K562 (cell line): ENCODE measurements around the gene DARS1. TPM values are rescaled to one million over a fixed set of nuclear protein-coding genes. Genes with fewer than 3 reads are reported as not detected.

Experiments
- ATAC-seq: fragments of 200-7000 bp; cut with Tn5 transposase; 3 replicates; pipeline ENCODE4 v1.9.1; 2020; ENCODE audit warnings: moderate library complexity
- BruUV-seq: library from RNA; stranded (reverse); fragments of 400-500 nt; replicated peaks from 2 replicates; lab custom pipeline; 2021; lab: Mats Ljungman, UMichigan
- CTCF ChIA-PET: fragments of 300-600 bp; formaldehyde crosslinking; extraction: SDS; loops from one replicate; lab custom pipeline; 2021; ENCODE audit warnings: low intra/inter-chr PET ratio; lab: Yijun Ruan, JAX
- POLR2A ChIA-PET: fragments of 300-600, 350-650 bp; sonication (Branson Sonifier 250); formaldehyde crosslinking; extraction: SDS; loops from one replicate; lab custom pipeline; 2021; ENCODE audit warnings: antibody characterized with exemption, inconsistent platforms; lab: Yijun Ruan, JAX
- DNase-seq, 4 experiments: peaks; one replicate each; pipeline versions ENCODE4 v3.0.0 to v3.0.0-alpha.2; 2011 to 2018; ENCODE audit warnings: low spot score in 3 of 4, mixed read lengths in 3 of 4; ENCODE audit errors: extremely low read depth in 1 of 4
- FAIRE-seq: peaks from 2 replicates; lab custom pipeline; 2011; peaks lifted over from hg19 to GRCh38; lab: Jason Lieb, UNC
- H2AFZ ChIP-seq: 2 replicates; pipeline ENCODE4 v1.6.0; 2011; ENCODE audit warnings: low read depth, low read length, control low read depth, inconsistent platforms
- H3K27ac ChIP-seq: fragments of 200-600 bp; 3 replicates; pipeline ENCODE4 v1.8.0; 2011; ENCODE audit warnings: low read depth, mild to moderate bottlenecking, control low read depth, inconsistent platforms, low read length, moderate library complexity, mixed read lengths; ENCODE audit errors: extremely low read depth
- H3K27me3 ChIP-seq, 2 experiments: fragments of 300-600 bp in 1 of 2; 2 replicates in 1 of 2; 3 replicates in 1 of 2; pipeline versions ENCODE4 v1.6.0 to v1.8.0; 2011; ENCODE audit warnings: inconsistent platforms in 2 of 2, low read length in 2 of 2, mild to moderate bottlenecking in 1 of 2, mixed read lengths in 1 of 2, moderate library complexity in 1 of 2; ENCODE audit not compliant: control insufficient read depth in 2 of 2, insufficient read depth in 2 of 2
- H3K36me3 ChIP-seq: fragments of 300-600 bp; 3 replicates; pipeline ENCODE4 v1.8.0; 2011; ENCODE audit warnings: mild to moderate bottlenecking, low read length, inconsistent platforms; ENCODE audit not compliant: control insufficient read depth, insufficient read depth
- H3K4me1 ChIP-seq, 2 experiments: fragments of 200-600 bp in 1 of 2; replicated peaks in 1 of 2; 2 replicates in 1 of 2; 3 replicates in 1 of 2; pipeline versions ENCODE4 v1.5.1 to v1.8.0; 2011; ENCODE audit warnings: inconsistent platforms in 2 of 2, low read length in 2 of 2, mild to moderate bottlenecking in 1 of 2, mixed read lengths in 1 of 2, moderate library complexity in 1 of 2; ENCODE audit not compliant: control insufficient read depth in 2 of 2, insufficient read depth in 2 of 2
- H3K4me2 ChIP-seq: 2 replicates; pipeline ENCODE4 v1.6.1; 2011; ENCODE audit warnings: low read length, control low read depth, inconsistent platforms, mixed read lengths; ENCODE audit not compliant: insufficient read depth
- H3K4me3 ChIP-seq: fragments of 200-600 bp; sonication (generic), shearing (Covaris generic); 2 replicates; pipeline ENCODE4 v1.5.1; 2016; ENCODE audit warnings: control low read depth, inconsistent platforms
- H3K79me2 ChIP-seq: fragments of 200-600 bp; 3 replicates; pipeline ENCODE4 v1.8.0; 2011; ENCODE audit warnings: low read length, inconsistent platforms; ENCODE audit not compliant: control insufficient read depth, insufficient read depth
- H3K9ac ChIP-seq, 2 experiments: 2 replicates each; pipeline versions ENCODE4 v1.6.0 to v1.6.1; 2011; ENCODE audit warnings: low read depth in 2 of 2, low read length in 2 of 2, control low read depth in 1 of 2, inconsistent platforms in 1 of 2, mild to moderate bottlenecking in 1 of 2, mixed read lengths in 1 of 2; ENCODE audit not compliant: insufficient read depth in 1 of 2
- H3K9me1 ChIP-seq: one replicate; pipeline ENCODE4 v1.6.0; 2011; ENCODE audit warnings: inconsistent platforms, mild to moderate bottlenecking, low read length, moderate library complexity; ENCODE audit not compliant: control insufficient read depth, insufficient read depth
- H3K9me3 ChIP-seq: replicated peaks from 2 replicates; pipeline ENCODE4 v1.5.1; 2011; ENCODE audit warnings: low read depth, low read length, inconsistent platforms; ENCODE audit not compliant: control insufficient read depth, insufficient read depth
- H4K20me1 ChIP-seq: replicated peaks from 2 replicates; pipeline ENCODE4 v1.6.1; 2011; ENCODE audit warnings: low read length, inconsistent platforms, mixed read lengths; ENCODE audit not compliant: control insufficient read depth, insufficient read depth
- ATF1 ChIP-seq, 2 experiments: fragments of 450-650 bp in 1 of 2; IDR thresholded peaks; 2 replicates each; pipeline ENCODE4 v1.6.1; 2016; ENCODE audit warnings: missing compliant biosample characterization in 1 of 2, missing genetic modification characterization in 1 of 2
- CBFA2T3 ChIP-seq: fragments of 450-650 bp; IDR thresholded peaks from 2 replicates; pipeline ENCODE4 v1.6.1; 2017
- CCNT2 ChIP-seq: IDR thresholded peaks from 2 replicates; pipeline ENCODE4 v1.6.1; 2011; ENCODE audit warnings: borderline replicate concordance, low read depth, mild to moderate bottlenecking, moderate library complexity, mixed read lengths, low read length; ENCODE audit not compliant: insufficient read length; ENCODE audit errors: extremely low read depth
- PCBP1 ChIP-seq: fragments of 200-400 bp; formaldehyde crosslinking; IDR thresholded peaks from 2 replicates; pipeline ENCODE4 v1.6.1; 2018; ENCODE audit warnings: mild to moderate bottlenecking, low read depth, low read length; ENCODE audit not compliant: poor library complexity, severe bottlenecking
- RBM15 ChIP-seq: fragments of 200-400 bp; formaldehyde crosslinking; IDR thresholded peaks from 2 replicates; pipeline ENCODE4 v1.6.1; 2018; ENCODE audit warnings: mild to moderate bottlenecking, low read length, moderate library complexity; ENCODE audit not compliant: insufficient read depth
- THRA ChIP-seq: fragments of 450-650 bp; IDR thresholded peaks from 2 replicates; pipeline ENCODE4 v1.6.1; 2017; ENCODE audit warnings: mild to moderate bottlenecking, moderate library complexity
- THRAP3 ChIP-seq: fragments of 450-650 bp; IDR thresholded peaks from 2 replicates; pipeline ENCODE4 v1.6.1; 2016; ENCODE audit warnings: mild to moderate bottlenecking, inconsistent platforms, borderline replicate concordance
- XRCC5 ChIP-seq: fragments of 200-400 bp; formaldehyde crosslinking; IDR thresholded peaks from 2 replicates; pipeline ENCODE4 v1.6.1; 2017; ENCODE audit warnings: low read depth, mild to moderate bottlenecking, low read length
- ZNF143 ChIP-seq: sonication (generic); formaldehyde crosslinking; IDR thresholded peaks from 2 replicates; pipeline ENCODE4 v1.9.0; 2022; ENCODE audit warnings: mild to moderate bottlenecking, missing genetic modification reagents
- ZNF354B ChIP-seq: fragments of 250-450 bp; sonication (Bioruptor Pico); IDR thresholded peaks from 2 replicates; pipeline ENCODE4 v1.4.0; 2020
- ZNF699 ChIP-seq: fragments of 250-450 bp; sonication (Bioruptor Pico); IDR thresholded peaks from 2 replicates; pipeline ENCODE4 v1.8.0; 2021; ENCODE audit warnings: mild to moderate bottlenecking, moderate library complexity; ENCODE audit not compliant: insufficient replicate concordance
- ZNF75A ChIP-seq: fragments of 450-650 bp; formaldehyde crosslinking; IDR thresholded peaks from 2 replicates; pipeline ENCODE4 v1.4.0; 2020; ENCODE audit warnings: mild to moderate bottlenecking
- ZNF77 ChIP-seq: fragments of 250-450 bp; sonication (Bioruptor Pico); IDR thresholded peaks from 2 replicates; pipeline ENCODE4 v1.5.0; 2020
- WGBS: fragments of 100-300 bp; shearing (Covaris generic); methylation state at CpG from one replicate; pipeline ENCODE4 v1.1.6; 2016; ENCODE audit warnings: low coverage, mixed read lengths; ENCODE audit not compliant: insufficient coverage; ENCODE audit errors: missing lambda C conversion rate; 5-methylcytosine and 5-hydroxymethylcytosine counted together
- in situ Hi-C: fragments of 300-500 bp; cut with MboI; formaldehyde crosslinking; loops from 4 replicates; pipeline ENCODE4 v1.15.0; 2018; ENCODE audit warnings: inconsistent platforms, mixed read lengths
- intact Hi-C: fragments of 100-400 bp; cut with micrococcal nuclease; formaldehyde crosslinking; loops from 2 replicates; pipeline ENCODE4 v1.14.2; 2022
- polyA plus RNA-seq, 8 experiments: library from polyadenylated mRNA; depleted of rRNA in 4 of 8; stranded (reverse) in 5 of 8; unstranded in 3 of 8; fragments of >200 nt; fragmentation: Nextera tagmentation in 2 of 8; fragmentation: Illumina TruSeq in 1 of 8; extraction: Ambion mirVana in 2 of 8; extraction: Trizol in 1 of 8; gene quantifications; 2 replicates each; pipeline versions ENCODE4 v1.2.1 to v1.2.3, GENCODE V29; 2011 to 2014; ENCODE audit warnings: inconsistent platforms in 1 of 8, missing spikeins in 1 of 8
- total RNA-seq, 7 experiments: library from RNA; depleted of rRNA in 6 of 7; stranded (reverse); fragments of >200 nt in 6 of 7; fragmentation: Illumina TruSeq in 2 of 7; extraction: Trizol in 2 of 7; gene quantifications; 2 replicates each; pipeline versions ENCODE4 v1.2.1 to v1.2.3, GENCODE V29; 2011 to 2021; ENCODE audit warnings: low replicate concordance in 1 of 7
- TF ChIP-seq, protein P1 (sequence below), 3 experiments: fragments of 200-800 bp in 1 of 3; sonication (Bioruptor generic) in 1 of 3; sonication (generic) in 1 of 3; formaldehyde crosslinking in 1 of 3; IDR thresholded peaks; 2 replicates each; pipeline versions ENCODE4 v1.6.1 to v1.8.0; 2016 to 2022; ENCODE audit warnings: mild to moderate bottlenecking in 2 of 3, missing compliant biosample characterization in 2 of 3, missing genetic modification characterization in 2 of 3, missing genetic modification reagents in 1 of 3
- TF ChIP-seq, protein P2 (sequence below), 2 experiments: fragments of 150-350 bp in 1 of 2; IDR thresholded peaks; 2 replicates each; pipeline ENCODE4 v1.6.1; 2012 to 2016; ENCODE audit warnings: low read depth in 2 of 2, low read length in 2 of 2, mild to moderate bottlenecking in 1 of 2, moderate library complexity in 1 of 2
- TF ChIP-seq, protein P3 (sequence below): fragments of 250-450 bp; sonication (Bioruptor Pico); IDR thresholded peaks from 2 replicates; pipeline ENCODE4 v1.5.0; 2021

Gene DARS1
- total and polyA plus RNA-seq, 9 of the 15 experiments (the other 6 are each of a cell fraction or from before 2014, with no cell fraction given) = 91.5 to 239 (median 98.0) TPM

- no peak for DNase-seq
- no TSS peak for BruUV-seq
- Histone ChIP-seq H3K9ac (no peak overlapping the region), H3K27ac (no peak overlapping the region), H4K20me1 (no peaks in the 10 kb centered on the region), H3K27me3 (peaks cover 25 to 34% of the 10 kb centered on the region in 2 experiments), H3K4me2 (no peak overlapping the region), H3K9me3 (no peaks in the 10 kb centered on the region), H3K79me2 (no peaks in the 10 kb centered on the region), H3K9me1 (no peaks in the 10 kb centered on the region), H3K36me3 (no peaks in the 10 kb centered on the region), H2AFZ (no peak overlapping the region), H3K4me3 (no peak overlapping the region), H3K4me1 (peaks cover 0 to 7% of the 10 kb centered on the region in 2 experiments; a peak in 2 of 5 replicates)
- no peak for FAIRE-seq
- intact Hi-C loops = no loop called here
- POLR2A ChIA-PET = no interaction called here
- TF ChIP-seq ZNF354B (CRISPR knock-in tag) = no peak
- no peak for TF ChIP-seq THRA
- TF ChIP-seq CBFA2T3 = no peak
- TF ChIP-seq THRAP3 = no peak
- no peak for TF ChIP-seq ATF1 (CRISPR knock-in tag; IDR thresholded peaks at IDR 0.05)
- TF ChIP-seq ATF1 (tag; IDR thresholded peaks at IDR 0.05) = no peak
- TF ChIP-seq, protein P1, sequence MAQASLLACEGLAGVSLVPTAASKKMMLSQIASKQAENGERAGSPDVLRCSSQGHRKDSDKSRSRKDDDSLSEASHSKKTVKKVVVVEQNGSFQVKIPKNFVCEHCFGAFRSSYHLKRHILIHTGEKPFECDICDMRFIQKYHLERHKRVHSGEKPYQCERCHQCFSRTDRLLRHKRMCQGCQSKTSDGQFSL (CRISPR knock-in tag; IDR thresholded peaks at IDR 0.05) = no peak
- TF ChIP-seq, protein P1 (tag; IDR thresholded peaks at IDR 0.05) = no peak
- TF ChIP-seq PCBP1 = no peak
- no peak for TF ChIP-seq CCNT2
- TF ChIP-seq RBM15 = no peak
- TF ChIP-seq XRCC5 = no peak
- TF ChIP-seq ZNF699 = no peak
- TF ChIP-seq ZNF143 = no peak
- TF ChIP-seq, protein P2, sequence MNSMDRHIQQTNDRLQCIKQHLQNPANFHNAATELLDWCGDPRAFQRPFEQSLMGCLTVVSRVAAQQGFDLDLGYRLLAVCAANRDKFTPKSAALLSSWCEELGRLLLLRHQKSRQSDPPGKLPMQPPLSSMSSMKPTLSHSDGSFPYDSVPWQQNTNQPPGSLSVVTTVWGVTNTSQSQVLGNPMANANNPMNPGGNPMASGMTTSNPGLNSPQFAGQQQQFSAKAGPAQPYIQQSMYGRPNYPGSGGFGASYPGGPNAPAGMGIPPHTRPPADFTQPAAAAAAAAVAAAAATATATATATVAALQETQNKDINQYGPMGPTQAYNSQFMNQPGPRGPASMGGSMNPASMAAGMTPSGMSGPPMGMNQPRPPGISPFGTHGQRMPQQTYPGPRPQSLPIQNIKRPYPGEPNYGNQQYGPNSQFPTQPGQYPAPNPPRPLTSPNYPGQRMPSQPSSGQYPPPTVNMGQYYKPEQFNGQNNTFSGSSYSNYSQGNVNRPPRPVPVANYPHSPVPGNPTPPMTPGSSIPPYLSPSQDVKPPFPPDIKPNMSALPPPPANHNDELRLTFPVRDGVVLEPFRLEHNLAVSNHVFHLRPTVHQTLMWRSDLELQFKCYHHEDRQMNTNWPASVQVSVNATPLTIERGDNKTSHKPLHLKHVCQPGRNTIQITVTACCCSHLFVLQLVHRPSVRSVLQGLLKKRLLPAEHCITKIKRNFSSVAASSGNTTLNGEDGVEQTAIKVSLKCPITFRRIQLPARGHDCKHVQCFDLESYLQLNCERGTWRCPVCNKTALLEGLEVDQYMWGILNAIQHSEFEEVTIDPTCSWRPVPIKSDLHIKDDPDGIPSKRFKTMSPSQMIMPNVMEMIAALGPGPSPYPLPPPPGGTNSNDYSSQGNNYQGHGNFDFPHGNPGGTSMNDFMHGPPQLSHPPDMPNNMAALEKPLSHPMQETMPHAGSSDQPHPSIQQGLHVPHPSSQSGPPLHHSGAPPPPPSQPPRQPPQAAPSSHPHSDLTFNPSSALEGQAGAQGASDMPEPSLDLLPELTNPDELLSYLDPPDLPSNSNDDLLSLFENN (IDR thresholded peaks at IDR 0.05; ENCODE audit: low read depth in 2 of 2, low read length in 2 of 2) = no peak
- TF ChIP-seq, protein P3, sequence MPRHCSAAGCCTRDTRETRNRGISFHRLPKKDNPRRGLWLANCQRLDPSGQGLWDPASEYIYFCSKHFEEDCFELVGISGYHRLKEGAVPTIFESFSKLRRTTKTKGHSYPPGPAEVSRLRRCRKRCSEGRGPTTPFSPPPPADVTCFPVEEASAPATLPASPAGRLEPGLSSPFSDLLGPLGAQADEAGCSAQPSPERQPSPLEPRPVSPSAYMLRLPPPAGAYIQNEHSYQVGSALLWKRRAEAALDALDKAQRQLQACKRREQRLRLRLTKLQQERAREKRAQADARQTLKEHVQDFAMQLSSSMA = no peak
- TF ChIP-seq ZNF77 (CRISPR knock-in tag) = no peak
- TF ChIP-seq ZNF75A (CRISPR knock-in tag) = no peak
- in situ Hi-C loops = no loop called here
- CTCF ChIA-PET = no interaction called here
- WGBS = 0% methylated on average over 2 of the region's 2 CpGs
- no peak for ATAC-seq
These were observed 36.0 kb upstream of the DARS1 start for GRCh38 chr2:136021406-136021805.
